GM21529 (cell line): Measurements from ENCODE around the gene AP4B1.

Experiments
- ATAC-seq: cut with Tn5 transposase; IDR thresholded peaks from one replicate; pipeline ENCODE4 v1.9.1; 2021; ENCODE audit not compliant: unreplicated experiment

Gene AP4B1

GRCh38 chr1:113930499-113931161 lies 26.0 kb upstream of the AP4B1 start:
- peak; percentile 38 for ATAC-seq

DNA sequence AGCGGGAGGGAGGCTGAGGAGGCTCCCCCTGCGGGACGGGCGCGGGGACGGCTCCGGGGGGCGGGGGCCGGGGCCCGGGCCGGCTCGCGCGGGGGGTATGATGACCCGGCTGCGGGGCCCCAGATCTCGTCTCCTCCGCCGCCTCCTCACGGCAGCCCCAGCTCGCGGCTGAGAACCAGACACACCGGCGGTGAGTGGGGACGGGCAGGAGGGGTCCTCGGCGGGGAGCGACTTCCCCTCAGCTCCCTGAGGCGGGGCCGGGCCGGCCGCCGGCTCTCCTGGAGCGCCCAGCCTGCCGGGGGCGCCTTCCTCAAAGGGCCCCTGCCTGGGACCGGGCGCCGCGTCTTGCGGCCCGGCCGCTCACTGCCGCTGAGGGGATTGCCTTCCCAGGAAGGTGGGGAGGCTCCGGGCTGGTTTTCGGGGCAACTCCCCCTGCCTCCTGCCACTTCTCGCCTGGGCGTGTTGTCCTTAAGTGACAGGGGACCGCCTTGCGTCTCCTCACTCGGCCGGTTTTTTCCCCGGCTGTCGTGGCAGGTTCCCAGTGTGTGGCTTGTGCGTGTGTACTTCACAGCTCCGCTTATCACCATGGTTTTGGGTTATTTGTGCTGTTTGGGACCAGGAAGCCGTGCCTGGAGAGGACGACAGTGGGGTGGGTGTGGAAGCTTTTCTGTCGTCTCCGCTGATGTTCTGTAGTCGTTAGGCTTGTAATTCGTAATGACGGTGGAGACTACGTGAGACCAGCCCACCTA lies 25.3 kb upstream of the AP4B1 start:
- ATAC-seq, result peak; percentile 30

- ATAC-seq, result peak; percentile 62
Measured at GRCh38 chr1:113928941-113929749, 24.5 kb upstream of the AP4B1 start, which contains the start of gene HIPK1. Gene HIPK1 (plus strand): TSS chr1:113929324.

- peak; percentile 28 for ATAC-seq
Measured at GRCh38 chr1:113928187-113928930, 23.8 kb upstream of the AP4B1 start.

DNA sequence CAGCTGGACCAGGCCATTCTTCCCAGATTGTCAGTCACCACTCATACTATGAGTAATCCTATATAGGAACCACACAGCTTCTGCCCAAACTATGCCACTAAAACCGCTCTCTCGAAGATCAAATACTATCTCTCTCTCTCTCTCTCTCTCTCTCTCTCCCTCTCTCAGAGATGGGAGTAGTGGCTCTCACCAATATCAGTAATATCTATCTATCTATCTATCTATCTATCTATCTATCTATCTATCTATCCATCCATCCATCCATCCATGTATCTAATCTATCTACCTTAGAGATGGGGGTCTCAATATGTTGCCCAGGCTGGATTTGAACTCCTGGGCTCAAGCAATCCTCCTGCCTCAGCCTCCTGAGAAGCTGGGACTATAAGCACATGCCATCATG lies 19.9 kb upstream of the AP4B1 start:
- ATAC-seq, result no peak

DNA sequence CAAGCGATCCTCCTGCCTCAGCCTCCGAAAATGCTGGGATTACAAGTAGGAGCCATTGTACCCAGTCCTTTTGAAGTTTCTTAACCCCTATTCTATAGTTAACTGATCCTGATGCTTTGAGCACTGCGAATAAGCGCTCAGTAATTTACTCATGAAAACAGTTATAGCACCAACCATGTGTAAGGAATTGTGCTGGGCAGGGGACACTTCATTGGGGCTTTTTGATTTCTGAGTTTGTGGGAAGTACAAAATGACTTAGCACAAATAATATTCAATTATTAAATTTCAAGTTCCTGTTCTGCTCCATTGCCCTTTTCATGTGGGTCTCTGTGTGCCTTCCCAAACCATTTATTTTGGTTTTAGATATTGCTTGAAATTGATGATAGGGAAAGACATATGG lies 18.4 kb upstream of the AP4B1 start:
- no peak for ATAC-seq

DNA sequence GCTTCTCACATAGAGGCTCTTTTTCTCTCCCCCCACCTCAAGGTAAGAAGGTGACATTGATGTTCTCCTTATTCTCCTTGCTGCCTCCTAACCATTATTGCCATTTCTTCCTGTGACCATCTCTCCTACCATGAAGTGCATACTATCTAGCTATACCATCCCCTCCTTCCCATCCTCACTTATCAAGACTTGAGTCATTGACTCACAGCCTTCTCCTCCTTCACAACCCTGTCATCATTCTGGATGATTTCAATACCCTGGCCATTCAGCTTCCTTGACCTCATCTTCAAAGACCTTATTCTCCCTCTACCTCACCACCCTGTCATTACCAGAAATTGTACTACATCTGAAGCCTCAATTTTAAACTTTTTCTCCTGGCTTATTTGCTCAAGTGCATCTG lies 13.6 kb upstream of the AP4B1 start:
- ATAC-seq, result no peak

GRCh38 chr1:113917400-113918082 lies 12.9 kb upstream of the AP4B1 start:
- ATAC-seq, result no peak

DNA sequence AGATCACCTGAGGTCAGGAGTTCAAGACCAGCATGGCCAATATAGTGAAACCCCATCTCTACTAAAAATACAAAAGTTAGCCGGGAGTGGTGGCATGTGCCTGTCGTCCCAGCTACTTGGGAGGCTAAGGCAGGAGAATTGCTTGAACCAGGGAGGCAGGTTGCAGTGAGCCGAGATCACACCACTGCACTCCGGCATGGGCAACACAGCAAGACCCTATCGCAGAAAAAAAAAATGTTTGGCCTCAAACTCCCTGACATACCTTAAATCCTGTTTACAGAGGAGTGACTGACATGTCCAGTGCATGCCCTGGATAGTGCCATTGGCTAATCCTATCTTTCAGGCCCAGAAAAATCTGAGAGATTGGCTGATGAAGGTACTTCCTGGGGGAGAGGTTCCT lies 12.4 kb upstream of the AP4B1 start:
- ATAC-seq, result no peak

DNA sequence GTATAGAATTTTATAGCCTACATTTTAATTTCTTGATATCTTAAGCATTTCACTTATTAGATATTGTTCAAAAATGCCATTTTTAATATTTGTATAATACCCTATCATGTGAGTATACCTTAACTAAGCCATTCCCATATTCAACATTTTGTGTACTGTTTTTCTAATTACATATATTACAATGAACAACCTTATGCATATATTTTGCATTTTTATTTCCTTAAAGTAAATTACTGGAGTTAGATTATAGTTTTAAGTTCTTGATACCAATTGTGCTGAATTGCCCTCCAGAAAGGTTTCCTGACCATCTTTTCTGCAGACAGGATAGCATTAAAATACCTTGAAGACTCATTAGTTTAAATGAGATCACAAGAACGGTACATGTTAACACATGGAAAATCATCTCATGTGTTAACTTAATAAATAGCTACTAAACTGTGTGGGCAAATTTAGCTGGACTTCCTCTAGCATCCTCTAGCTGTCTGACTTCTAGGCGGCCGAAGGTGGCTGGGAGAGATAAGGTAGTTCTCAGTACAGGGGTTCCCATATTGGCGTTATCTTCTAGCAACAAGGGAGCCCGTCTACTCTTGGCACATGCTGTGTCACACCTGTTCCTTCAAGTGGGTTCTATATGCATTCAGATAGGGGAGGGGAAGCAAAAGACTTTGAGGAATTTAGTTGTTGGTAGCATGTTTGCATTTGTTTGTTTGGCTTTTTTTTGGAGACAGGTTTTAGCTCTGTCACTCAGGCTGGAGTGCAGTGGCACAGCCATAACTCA lies 9.5 kb upstream of the AP4B1 start:
- no peak for ATAC-seq

GRCh38 chr1:113913312-113913668 lies 8.7 kb upstream of the AP4B1 start:
- ATAC-seq, result no peak

DNA sequence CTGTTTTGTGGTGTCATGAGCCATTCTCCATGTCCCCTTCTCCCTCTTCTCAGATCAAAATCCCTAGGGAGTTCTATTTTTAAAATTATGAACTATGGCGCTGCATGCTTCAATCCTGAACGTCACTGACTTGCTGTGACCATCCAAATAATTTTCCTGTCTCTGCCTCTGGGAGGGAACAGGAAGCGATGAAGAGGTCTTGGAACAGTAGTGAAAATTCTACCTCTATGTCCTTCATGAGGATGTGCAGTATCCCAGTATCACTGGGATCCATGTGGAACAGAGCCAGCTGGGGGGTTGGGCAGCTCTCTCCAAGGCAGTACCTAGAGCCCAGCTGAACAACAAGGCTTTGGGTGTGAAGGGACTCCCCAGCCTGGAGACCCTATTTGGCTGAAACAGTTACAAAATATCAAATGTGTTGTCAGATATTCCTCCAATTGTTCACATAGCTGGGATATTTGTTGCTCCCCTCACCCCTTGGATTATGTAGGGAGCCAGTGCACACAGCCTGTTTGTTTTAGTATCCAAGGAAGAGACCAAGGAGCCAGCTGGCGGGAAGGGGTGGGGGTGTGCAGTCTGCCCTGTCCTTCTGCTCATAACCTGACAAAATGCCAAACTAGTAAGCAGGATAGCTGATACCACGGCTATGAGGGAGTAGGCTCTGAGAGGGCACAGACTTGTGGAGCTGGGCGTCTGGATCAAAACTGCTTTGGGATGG lies 8.2 kb upstream of the AP4B1 start:
- ATAC-seq, result no peak

DNA sequence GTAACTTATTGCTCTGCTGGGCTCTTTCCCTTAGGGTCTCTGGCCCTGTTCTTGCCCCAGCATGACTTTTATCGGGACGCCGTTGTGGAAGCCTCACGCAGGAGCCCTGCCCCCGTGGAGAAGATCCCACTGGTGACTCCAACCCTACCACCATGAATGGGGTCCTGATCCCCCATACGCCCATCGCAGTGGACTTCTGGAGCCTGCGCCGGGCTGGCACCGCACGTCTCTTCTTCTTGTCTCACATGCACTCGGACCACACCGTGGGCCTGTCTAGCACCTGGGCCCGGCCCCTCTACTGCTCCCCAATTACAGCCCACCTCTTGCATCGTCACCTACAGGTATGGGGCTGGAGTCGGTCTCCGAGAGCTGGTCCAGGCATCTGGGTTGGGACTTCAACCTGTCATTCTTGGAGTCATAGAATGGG lies 849 bp upstream of the AP4B1 start:
- ATAC-seq, result no peak

GRCh38 chr1:113904293-113904673 lies 316 bp downstream of the AP4B1 start:
- ATAC-seq, result peak; percentile 33

DNA sequence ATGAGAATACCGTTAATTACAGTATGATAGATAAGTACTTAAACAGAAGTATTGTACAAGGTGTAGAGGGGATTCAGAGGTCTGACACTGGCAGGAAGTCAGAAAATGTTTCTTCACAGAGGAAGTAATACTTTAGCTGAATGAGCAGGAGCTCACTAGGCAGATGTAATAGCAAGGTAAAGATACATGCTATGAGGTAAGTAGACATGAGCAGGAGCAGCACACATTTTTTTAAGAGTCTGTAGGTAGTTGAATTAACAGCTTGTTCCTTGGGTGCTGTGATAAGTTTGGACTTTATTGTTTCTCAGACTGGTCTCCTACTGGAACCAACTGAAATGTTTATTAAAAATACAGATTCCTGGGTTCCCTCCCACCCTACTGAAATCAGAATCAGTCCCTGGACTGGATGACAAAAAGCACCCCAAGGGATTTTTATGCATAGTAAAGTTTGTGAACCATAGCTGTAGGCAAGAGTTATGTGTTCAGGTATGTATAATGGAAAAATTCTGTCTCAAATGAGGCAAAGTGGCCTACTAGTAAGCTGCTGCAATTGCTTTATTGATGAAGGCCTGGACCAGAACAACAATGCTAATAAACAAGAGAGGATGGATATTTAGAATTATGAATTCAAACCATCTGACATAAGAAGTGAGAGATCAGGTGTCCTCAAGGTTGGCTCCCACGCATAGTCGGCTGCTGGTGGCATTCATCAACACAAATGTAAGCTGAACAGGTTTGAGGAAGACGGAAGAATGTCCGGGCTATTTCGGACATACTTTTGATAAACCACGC lies 902 bp downstream of the AP4B1 start:
- ATAC-seq, result no peak

GRCh38 chr1:113901191-113901590 lies 3.4 kb downstream of the AP4B1 start:
- no peak for ATAC-seq

GRCh38 chr1:113899111-113899510 lies 5.5 kb downstream of the AP4B1 start:
- no peak for ATAC-seq

DNA sequence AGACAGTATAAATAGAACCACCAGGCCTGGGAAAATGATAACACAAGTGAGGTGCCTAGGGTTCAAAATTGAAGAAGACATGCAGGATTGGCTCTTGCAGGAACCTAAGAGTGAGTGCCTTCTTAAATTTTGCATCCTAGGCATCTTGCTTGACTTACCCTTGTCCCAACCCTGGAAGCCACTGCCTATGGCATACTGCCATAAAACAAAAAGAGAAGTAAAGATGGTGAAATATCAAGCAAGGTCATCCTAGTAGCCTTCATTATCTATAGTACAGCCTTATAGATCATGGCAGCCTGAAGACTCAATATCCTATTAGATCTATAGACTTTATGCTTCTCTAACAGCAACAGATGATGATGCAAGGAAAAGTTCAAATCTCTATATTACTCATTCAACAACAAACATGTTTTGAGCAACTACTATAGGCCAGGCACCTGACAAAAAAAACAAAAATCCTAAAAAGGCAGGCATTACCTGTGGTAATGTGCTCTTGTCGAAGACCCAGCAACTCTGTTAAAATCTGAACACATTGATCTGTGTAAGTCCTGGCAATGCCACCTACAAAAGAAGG lies 6.3 kb downstream of the AP4B1 start:
- ATAC-seq, result no peak
